IPS-15b (cell line): ENCODE data around the gene CNTD1.
A peak's percentile ranks its signal among the peaks of the same experiment; 100 is the strongest.

Experiments used
- H3K27me3 ChIP-seq: one replicate; pipeline ENCODE4 v1.6.1; 2013; ENCODE audit warnings: low read length; ENCODE audit not compliant: control insufficient read depth, insufficient read depth
- H3K36me3 ChIP-seq: one replicate; pipeline ENCODE4 v1.6.1; 2013; ENCODE audit warnings: low read length; ENCODE audit not compliant: control insufficient read depth, insufficient read depth
- H3K4me1 ChIP-seq: one replicate; pipeline ENCODE4 v1.6.1; 2013; ENCODE audit warnings: mild to moderate bottlenecking, low read length; ENCODE audit not compliant: control insufficient read depth, insufficient read depth
- H3K4me3 ChIP-seq: one replicate; pipeline ENCODE4 v1.5.1; 2013; ENCODE audit warnings: low read depth, low read length
- H3K9ac ChIP-seq: one replicate; pipeline ENCODE4 v1.6.1; 2013; ENCODE audit warnings: low read depth, mild to moderate bottlenecking, low read length
- H3K9me3 ChIP-seq: one replicate; pipeline ENCODE4 v1.6.1; 2013; ENCODE audit warnings: mild to moderate bottlenecking, low read length; ENCODE audit not compliant: control insufficient read depth, insufficient read depth

Gene CNTD1, protein sequence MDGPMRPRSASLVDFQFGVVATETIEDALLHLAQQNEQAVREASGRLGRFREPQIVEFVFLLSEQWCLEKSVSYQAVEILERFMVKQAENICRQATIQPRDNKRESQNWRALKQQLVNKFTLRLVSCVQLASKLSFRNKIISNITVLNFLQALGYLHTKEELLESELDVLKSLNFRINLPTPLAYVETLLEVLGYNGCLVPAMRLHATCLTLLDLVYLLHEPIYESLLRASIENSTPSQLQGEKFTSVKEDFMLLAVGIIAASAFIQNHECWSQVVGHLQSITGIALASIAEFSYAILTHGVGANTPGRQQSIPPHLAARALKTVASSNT

DNA sequence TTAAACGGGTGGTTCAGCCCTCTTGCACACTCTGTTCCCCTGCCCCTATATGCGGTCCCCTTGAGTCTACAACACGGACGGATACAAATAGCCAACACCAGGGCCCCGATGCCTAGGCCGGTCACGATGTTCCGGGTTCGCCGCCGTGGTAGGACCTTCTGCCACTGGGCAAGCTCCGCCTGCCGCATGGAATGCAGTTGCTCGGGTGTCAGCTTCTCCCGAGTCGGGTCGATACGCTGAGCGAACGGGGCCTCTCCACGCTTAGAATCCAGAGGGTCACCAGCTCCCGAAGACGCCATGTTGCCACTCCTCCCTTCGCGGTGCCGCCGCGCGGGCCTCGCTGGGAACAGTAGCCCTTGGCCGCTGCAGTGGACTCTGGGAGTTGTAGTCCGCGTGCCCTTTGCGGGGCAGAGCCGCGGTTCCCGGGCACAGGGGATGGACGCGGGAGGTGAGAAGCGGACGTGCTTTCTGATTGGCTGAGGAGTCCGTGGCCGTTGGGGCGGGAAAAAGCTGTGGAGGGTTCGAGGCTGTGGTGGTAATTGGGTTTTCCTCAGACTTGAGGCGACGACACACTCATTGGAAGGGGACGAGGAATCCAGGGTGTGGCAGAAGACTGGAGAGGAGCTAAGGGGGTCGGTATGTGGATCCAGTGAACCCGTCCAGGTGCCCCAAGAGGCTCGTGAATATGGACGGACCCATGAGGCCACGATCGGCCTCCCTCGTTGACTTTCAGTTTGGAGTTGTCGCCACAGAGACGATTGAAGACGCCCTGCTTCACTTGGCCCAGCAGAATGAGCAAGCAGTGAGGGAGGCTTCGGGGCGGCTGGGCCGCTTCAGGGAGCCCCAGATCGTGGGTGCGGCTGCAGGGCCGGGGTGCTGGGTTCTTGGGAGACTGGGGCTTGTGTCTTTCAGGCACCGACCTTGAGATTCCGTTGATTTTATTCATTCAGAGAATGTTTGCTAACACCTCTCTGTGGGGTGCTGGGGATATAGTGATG lies at the start of gene CNTD1, which contains the start of gene COA3:
CNTD1 (plus strand) TSS at position 479 of the 998 bp plus-strand sequence; CDS start at position 686, 207 bp downstream.
COA3 (minus strand) TSS at position 322 of the 998 bp plus-strand sequence; CDS start at position 299, 23 bp downstream.
- H3K36me3 ChIP-seq = peaks cover 10% of the 10 kb centered on the region
- H3K4me3 ChIP-seq = peak within 1 kb of the TSS; percentile 100
- H3K4me1 ChIP-seq = no peaks in the 10 kb centered on the region
- H3K9me3 ChIP-seq = no peaks in the 10 kb centered on the region
- H3K9ac ChIP-seq = peak within 1 kb of the TSS; percentile 88
- H3K27me3 ChIP-seq = peaks cover 14% of the 10 kb centered on the region

DNA sequence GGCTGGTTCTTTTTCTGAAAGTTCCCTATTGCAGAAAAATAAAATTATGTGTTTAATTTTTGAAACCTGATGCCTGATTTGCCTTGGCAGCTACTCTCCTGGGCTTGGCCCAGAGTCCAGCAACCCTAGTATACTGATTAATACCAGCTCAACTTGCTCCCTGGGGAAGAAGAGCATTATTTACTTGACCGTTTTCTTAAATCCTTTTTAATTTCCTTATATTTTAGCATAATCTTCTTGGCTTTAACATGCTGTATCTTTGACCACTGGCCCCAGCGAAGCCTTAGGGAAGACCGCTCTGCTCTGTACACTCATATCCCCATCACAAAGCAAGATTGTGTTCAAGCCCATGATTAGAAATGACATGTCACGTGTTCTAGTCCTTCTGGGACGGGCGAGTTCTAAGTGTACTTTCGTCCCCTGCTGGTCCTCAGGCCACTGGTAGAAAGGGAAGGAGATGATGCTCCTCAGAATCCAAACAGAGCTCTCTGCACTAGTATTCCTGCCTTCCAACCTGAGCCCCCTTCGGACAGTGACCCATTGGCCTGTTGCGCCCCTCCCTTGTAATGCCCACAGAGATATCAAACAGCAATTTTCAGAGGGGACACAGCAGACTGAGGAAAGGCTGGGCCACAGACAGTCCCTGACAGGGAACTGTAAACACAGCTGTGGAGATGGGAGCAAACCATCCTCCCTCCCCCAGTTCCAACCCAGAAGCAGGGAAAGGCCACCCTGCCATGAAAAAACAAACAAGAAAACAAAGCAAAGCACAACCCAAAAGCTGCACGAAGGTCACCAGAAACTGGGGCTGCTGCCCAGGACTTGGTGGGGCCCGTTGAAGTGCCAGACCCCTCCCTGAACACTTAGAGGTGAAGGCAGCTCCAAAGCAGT lies 49.5 kb upstream of the CNTD1 start:
- no peak overlapping the region for H3K4me3 ChIP-seq
- H3K36me3 ChIP-seq = no peaks in the 10 kb centered on the region
- peaks cover 16% of the 10 kb centered on the region for H3K27me3 ChIP-seq
- H3K4me1 ChIP-seq = peaks cover 10% of the 10 kb centered on the region
- no peaks in the 10 kb centered on the region for H3K9me3 ChIP-seq
- no peak overlapping the region for H3K9ac ChIP-seq

GRCh38 chr17:42750739-42751344 lies 47.8 kb upstream of the CNTD1 start:
- H3K27me3 ChIP-seq = peaks cover 8% of the 10 kb centered on the region
- H3K4me1 ChIP-seq = peaks cover 10% of the 10 kb centered on the region
- H3K4me3 ChIP-seq = no peak overlapping the region
- H3K9me3 ChIP-seq = no peaks in the 10 kb centered on the region
- H3K36me3 ChIP-seq = no peaks in the 10 kb centered on the region
- H3K9ac ChIP-seq = no peak overlapping the region

DNA sequence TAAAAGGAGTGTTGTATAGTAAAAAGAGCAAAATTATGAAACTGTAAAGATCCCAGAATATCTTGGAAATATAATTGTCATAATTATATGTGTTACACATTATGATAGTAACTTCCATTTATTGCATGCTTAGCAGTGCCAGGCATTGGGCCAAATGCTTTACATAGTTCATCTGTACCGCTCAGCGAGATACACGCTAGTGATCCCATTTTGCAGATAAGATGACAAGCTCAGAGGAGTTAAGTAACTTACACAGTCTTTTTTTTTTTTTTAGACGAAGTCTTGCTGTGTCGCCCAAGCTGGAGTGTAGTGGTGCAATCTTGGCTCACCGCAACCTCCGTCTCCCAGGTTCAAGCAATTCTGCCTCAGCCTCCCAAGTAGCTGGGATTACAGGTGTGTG lies 47.0 kb upstream of the CNTD1 start:
- Histone ChIP-seq H3K9ac (no peak overlapping the region), H3K4me3 (no peak overlapping the region), H3K4me1 (peaks cover 10% of the 10 kb centered on the region), H3K36me3 (no peaks in the 10 kb centered on the region), H3K27me3 (peaks cover under 1% of the 10 kb centered on the region), H3K9me3 (no peaks in the 10 kb centered on the region)

GRCh38 chr17:42754782-42755181 lies 43.9 kb upstream of the CNTD1 start:
- Histone ChIP-seq H3K27me3 (peaks cover 5% of the 10 kb centered on the region), H3K9ac (no peak overlapping the region), H3K4me1 (no peaks in the 10 kb centered on the region), H3K4me3 (no peak overlapping the region), H3K9me3 (no peaks in the 10 kb centered on the region), H3K36me3 (no peaks in the 10 kb centered on the region)

DNA sequence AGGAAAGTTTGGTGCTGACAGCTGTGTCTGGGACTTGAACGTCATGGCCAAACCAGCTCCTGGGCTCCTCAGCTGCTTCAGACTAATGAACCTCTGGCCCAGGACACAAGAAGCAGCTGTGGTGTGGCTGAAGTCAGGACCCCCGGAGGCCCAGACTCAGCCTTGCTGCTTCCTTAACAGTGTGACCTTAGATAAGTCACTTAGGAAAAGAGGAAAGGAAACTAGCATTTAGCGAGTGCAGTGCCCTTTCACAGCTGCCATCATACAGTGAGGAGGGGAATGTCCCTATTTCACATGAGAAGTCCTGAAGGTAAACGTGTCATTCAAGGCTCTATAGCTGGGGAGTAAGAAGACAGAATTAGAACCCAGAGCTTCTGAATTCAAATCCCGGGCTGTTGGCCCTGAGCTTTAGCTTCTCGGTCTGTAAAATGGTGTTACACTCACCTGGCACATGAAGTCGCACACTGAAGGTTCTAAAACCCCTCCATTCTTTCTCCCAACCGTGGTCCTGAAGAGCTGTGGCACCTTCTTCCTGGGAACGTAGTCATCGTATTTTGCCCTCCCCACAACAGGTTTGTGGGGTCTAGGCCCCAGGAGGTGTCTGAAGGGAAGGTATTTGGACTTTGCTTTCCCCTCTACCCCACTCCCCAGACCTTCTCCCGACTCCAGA lies 38.5 kb upstream of the CNTD1 start:
- Histone ChIP-seq H3K9ac (no peak overlapping the region), H3K9me3 (no peaks in the 10 kb centered on the region), H3K4me1 (peaks cover 2% of the 10 kb centered on the region), H3K4me3 (peak overlapping the region; percentile 56), H3K27me3 (peaks cover 25% of the 10 kb centered on the region), H3K36me3 (no peaks in the 10 kb centered on the region)

DNA sequence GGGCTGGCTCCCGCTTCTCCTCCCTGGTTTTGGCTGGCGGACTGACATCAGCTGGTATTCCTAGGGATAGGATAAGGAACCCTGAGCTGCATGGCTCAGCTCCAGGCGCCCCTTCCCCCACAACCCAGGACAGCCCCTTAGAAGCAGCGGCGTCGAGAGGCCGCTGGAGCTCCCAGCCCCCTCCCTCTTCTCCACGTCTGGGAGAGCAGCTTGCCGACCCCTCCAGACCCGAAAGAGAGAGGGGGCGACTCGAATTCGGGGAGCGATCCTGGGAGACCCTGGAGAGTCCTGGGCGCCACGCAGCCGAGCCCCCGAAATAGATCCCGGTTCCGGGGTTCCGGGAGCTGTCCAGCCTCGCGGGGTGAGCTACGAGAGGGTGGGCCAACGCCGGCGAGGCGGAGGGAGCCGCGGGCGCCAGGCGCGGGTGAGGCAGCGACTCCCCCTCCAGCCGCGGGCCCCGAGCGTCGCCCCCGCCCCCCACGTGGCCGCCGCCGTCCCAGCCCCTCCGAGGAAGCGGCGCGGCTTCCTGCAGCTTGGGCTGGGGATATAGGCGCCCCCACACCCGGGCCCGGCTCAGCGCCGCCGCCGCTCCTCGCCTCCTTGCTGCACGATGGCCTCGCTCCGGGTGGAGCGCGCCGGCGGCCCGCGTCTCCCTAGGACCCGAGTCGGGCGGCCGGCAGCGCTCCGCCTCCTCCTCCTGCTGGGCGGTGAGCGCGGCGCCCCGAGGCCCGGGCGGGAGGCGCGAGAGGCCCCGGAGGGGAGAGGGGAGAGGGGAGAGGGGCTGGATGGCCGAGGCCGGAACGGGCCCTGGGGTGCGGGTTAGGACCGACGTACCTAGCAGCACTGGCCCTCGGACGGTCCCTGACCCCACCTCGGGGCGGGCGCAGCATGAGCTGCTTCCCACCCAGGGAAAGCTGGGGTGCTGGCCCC lies 37.7 kb upstream of the CNTD1 start, which contains the start of gene RAMP2:
RAMP2 (plus strand) TSS at position 576 of the 930 bp plus-strand sequence; CDS start at position 611, 35 bp downstream.
- Histone ChIP-seq H3K27me3 (peaks cover 25% of the 10 kb centered on the region), H3K9ac (peak within 1 kb of the TSS; percentile 37), H3K4me3 (peak within 1 kb of the TSS; percentile 56), H3K36me3 (no peaks in the 10 kb centered on the region), H3K9me3 (no peaks in the 10 kb centered on the region), H3K4me1 (peaks cover 2% of the 10 kb centered on the region)

DNA sequence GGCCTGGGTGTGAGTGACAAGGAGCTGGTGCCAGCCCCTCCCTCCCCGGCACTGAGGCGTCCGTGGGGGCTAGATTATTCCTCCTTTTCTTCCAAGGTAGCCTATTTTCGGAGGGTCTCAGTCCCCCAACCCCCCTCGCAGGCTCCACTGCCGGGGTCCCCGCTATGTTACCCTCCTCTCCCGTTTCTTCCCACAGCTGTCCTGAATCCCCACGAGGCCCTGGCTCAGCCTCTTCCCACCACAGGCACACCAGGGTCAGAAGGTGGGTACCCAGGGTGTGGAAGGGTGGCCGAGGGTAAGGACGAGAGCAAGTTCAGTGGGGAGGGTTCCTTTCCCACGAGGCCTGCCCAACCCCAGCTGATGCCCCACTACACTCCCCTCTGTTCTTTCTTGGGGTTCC lies 37.0 kb upstream of the CNTD1 start:
- H3K27me3 ChIP-seq = peaks cover 25% of the 10 kb centered on the region
- peak overlapping the region; percentile 56 for H3K4me3 ChIP-seq
- no peaks in the 10 kb centered on the region for H3K9me3 ChIP-seq
- H3K9ac ChIP-seq = no peak overlapping the region
- H3K36me3 ChIP-seq = no peaks in the 10 kb centered on the region
- peaks cover 2% of the 10 kb centered on the region for H3K4me1 ChIP-seq

DNA sequence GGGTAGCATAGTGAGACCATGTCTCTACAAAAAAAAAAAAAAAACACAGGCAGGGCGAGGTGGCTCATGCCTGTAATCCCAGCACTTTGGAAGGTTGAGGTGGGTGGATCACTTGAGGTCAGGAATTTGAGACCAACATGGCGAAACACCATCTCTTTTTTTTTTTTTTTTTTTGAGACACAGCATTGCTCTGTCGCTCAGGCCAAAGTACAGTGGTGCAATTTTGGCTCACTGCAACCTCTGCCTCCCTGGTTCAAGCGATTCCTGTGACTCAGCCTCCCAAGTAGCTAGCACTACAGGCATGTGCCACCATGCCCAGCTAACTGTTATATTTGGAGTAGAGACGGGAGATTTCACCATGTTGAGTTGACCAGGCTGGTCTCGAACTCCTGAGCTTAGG lies 32.5 kb upstream of the CNTD1 start:
- Histone ChIP-seq H3K4me3 (no peak overlapping the region), H3K9ac (no peak overlapping the region), H3K4me1 (peaks cover 2% of the 10 kb centered on the region), H3K36me3 (no peaks in the 10 kb centered on the region), H3K9me3 (no peaks in the 10 kb centered on the region), H3K27me3 (peaks cover 12% of the 10 kb centered on the region)

DNA sequence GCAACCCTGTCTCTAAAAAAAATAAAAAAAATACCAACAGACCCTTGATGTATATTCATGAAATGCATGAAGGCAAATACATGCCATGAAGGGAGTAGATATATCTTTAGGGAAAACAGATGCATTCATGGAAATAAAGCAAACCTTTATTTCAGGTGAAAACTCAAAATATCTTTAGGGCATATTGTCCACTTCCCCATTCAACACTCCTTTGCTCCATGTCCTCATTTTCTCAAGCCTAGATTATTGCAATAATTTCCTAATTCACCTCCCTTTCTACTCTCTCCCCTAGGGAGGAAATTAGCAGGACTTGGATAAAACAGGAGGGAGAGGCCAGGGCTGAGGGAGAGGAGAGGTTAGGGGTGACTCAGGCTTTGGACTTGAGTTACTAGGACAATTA lies 31.1 kb upstream of the CNTD1 start:
- Histone ChIP-seq H3K9me3 (no peaks in the 10 kb centered on the region), H3K27me3 (peaks cover 2% of the 10 kb centered on the region), H3K9ac (no peak overlapping the region), H3K36me3 (no peaks in the 10 kb centered on the region), H3K4me3 (no peak overlapping the region), H3K4me1 (peaks cover 2% of the 10 kb centered on the region)
